ENCODE measurements around the gene FAM120A.

- TF ChIP-seq CTCF (IDR thresholded peaks at IDR 0.05) (no peak), POLR2A (IDR thresholded peaks at IDR 0.05) (no peak)
Measured at GRCh38 chr9:93456022-93456421, 4.5 kb downstream of the FAM120A start.

Data from adrenal gland (tissue), 5 donors.